PC-9 (cell line): ENCODE measurements around the gene RNU7-1. TPM values are rescaled to one million over a fixed set of nuclear protein-coding genes. Genes with fewer than 3 reads are reported as not detected.

ENCODE experiments used
- BruUV-seq: library from RNA; stranded (reverse); fragments of 400-500 nt; replicated peaks from 2 replicates; lab custom pipeline; 2021; lab: Mats Ljungman, UMichigan
- CTCF ChIA-PET: fragments of 300-600 bp; sonication (Branson Sonifier 250); formaldehyde crosslinking; loops from one replicate; lab custom pipeline; 2022; ENCODE audit warnings: antibody characterized with exemption; lab: Charles Lee
- POLR2A ChIA-PET: fragments of 300-600 bp; sonication (Branson Sonifier 250); formaldehyde crosslinking; loops from one replicate; lab custom pipeline; 2022; ENCODE audit warnings: antibody characterized with exemption; ENCODE audit not compliant: unreplicated experiment; lab: Charles Lee
- DNase-seq, 2 experiments: peaks; one replicate each; pipeline versions ENCODE4 v3.0.0 to v3.0.0-alpha.2; 2015 to 2022; ENCODE audit warnings: mixed read lengths in 1 of 2
- H2AFZ ChIP-seq: fragments of 200-600 bp; sonication (generic); 2 replicates; pipeline ENCODE4 v1.8.1; 2017; ENCODE audit warnings: antibody characterized with exemption
- H3F3A ChIP-seq: fragments of 200-600 bp; sonication (generic); 2 replicates; pipeline ENCODE4 v1.8.1; 2017; ENCODE audit warnings: antibody characterized with exemption, mild to moderate bottlenecking, low read depth; ENCODE audit not compliant: insufficient read depth
- H3K27ac ChIP-seq: fragments of 200-600 bp; sonication (generic); 2 replicates; pipeline ENCODE4 v1.6.1; 2016; ENCODE audit warnings: mixed run types
- H3K27me3 ChIP-seq: fragments of 200-600 bp; sonication (generic); 2 replicates; pipeline ENCODE4 v1.6.1; 2016; ENCODE audit warnings: low read depth, mixed run types; ENCODE audit not compliant: insufficient read depth
- H3K36me3 ChIP-seq: fragments of 200-600 bp; sonication (generic); 2 replicates; pipeline ENCODE4 v1.6.1; 2016; ENCODE audit warnings: low read depth, mixed run types
- H3K4me1 ChIP-seq: fragments of 200-600 bp; sonication (generic); replicated peaks from 2 replicates; pipeline ENCODE4 v1.6.1; 2016; ENCODE audit warnings: mixed run types; ENCODE audit not compliant: insufficient read depth
- H3K4me2 ChIP-seq: fragments of 200-600 bp; sonication (generic); 2 replicates; pipeline ENCODE4 v1.6.1; 2017; ENCODE audit warnings: mixed run types
- H3K4me3 ChIP-seq: fragments of 200-600 bp; sonication (generic); 2 replicates; pipeline ENCODE4 v1.6.1; 2016; ENCODE audit warnings: mixed run types
- H3K79me2 ChIP-seq: fragments of 200-600 bp; sonication (generic); 2 replicates; pipeline ENCODE4 v1.6.1; 2017; ENCODE audit warnings: low read depth, mixed run types
- H3K9me2 ChIP-seq: fragments of 200-600 bp; sonication (generic); 2 replicates; pipeline ENCODE4 v1.8.1; 2017; ENCODE audit warnings: mild to moderate bottlenecking; ENCODE audit not compliant: insufficient read depth
- H3K9me3 ChIP-seq: fragments of 200-600 bp; sonication (generic); 2 replicates; pipeline ENCODE4 v1.8.1; 2016; ENCODE audit warnings: low read depth; ENCODE audit not compliant: insufficient read depth
- H4K20me1 ChIP-seq: fragments of 200-600 bp; sonication (generic); 2 replicates; pipeline ENCODE4 v1.8.1; 2017; ENCODE audit not compliant: insufficient read depth
- CTCF ChIP-seq: fragments of 200-600 bp; sonication (generic); conservative IDR thresholded peaks from 2 replicates; pipeline ENCODE4 v1.6.1; 2017; ENCODE audit warnings: mixed run types, antibody characterized with exemption, mild to moderate bottlenecking, moderate library complexity
- EZH2 ChIP-seq: fragments of 200-600 bp; sonication (generic); IDR thresholded peaks from 2 replicates; pipeline ENCODE4 v1.8.0; 2017; ENCODE audit warnings: antibody characterized with exemption, low read depth
- intact Hi-C: fragments of 100-400 bp; cut with micrococcal nuclease; formaldehyde crosslinking; loops from one replicate; pipeline ENCODE4 v1.10.0; 2022; ENCODE audit not compliant: unreplicated experiment
- total RNA-seq: library from RNA; stranded (reverse); gene quantifications from 2 replicates; pipeline ENCODE4 v1.2.3, GENCODE V29; 2021

RNU7-1 gene
- total RNA-seq, 1 experiment from 2014 or later = not detected

- Histone ChIP-seq H3K4me3 (no peak overlapping the region), H3K36me3 (no peaks in the 10 kb centered on the region), H3F3A (peaks cover 28% of the 10 kb centered on the region; the same call in 1 of the 2 replicates), H3K9me3 (no peaks in the 10 kb centered on the region), H3K9me2 (no peaks in the 10 kb centered on the region), H3K79me2 (no peaks in the 10 kb centered on the region), H3K27ac (no peak overlapping the region), H3K4me2 (no peak overlapping the region), H4K20me1 (no peaks in the 10 kb centered on the region), H3K27me3 (no peaks in the 10 kb centered on the region), H3K4me1 (peaks cover 24% of the 10 kb centered on the region), H2AFZ (no peak overlapping the region)
- no peak for DNase-seq
- intact Hi-C loops = no loop called here
- no peak for TF ChIP-seq EZH2
- no peak for TF ChIP-seq CTCF
- ChIA-PET POLR2A (interaction anchor here (0.6 kb wide), 2 partner anchors 26 to 286 kb away, joined by 3 to 8 read pairs; no protein-coding TSS in a partner anchor), CTCF (interaction anchor here (0.6 kb wide), 1 partner anchor 484 kb away, joined by 4 read pairs; no protein-coding TSS in a partner anchor)
- no TSS peak for BruUV-seq
Observed at GRCh38 chr12:6899427-6899826, 44.2 kb upstream of the RNU7-1 start.

- Histone ChIP-seq H3K9me2 (no peaks in the 10 kb centered on the region), H2AFZ (no peak overlapping the region), H3K4me1 (peaks cover 25% of the 10 kb centered on the region), H3K36me3 (no peaks in the 10 kb centered on the region), H3F3A (peaks cover 28% of the 10 kb centered on the region; the same call in 1 of the 2 replicates), H3K4me3 (no peak overlapping the region), H3K27me3 (no peaks in the 10 kb centered on the region), H3K9me3 (no peaks in the 10 kb centered on the region), H3K27ac (no peak overlapping the region), H4K20me1 (no peaks in the 10 kb centered on the region), H3K79me2 (no peaks in the 10 kb centered on the region), H3K4me2 (no peak overlapping the region)
- POLR2A ChIA-PET = no interaction called here
- DNase-seq = no peak
- CTCF ChIA-PET = no interaction called here
- BruUV-seq = no TSS peak
- TF ChIP-seq EZH2 (no peak), CTCF (no peak)
- intact Hi-C loops = no loop called here
Observed at GRCh38 chr12:6899837-6900519, 43.6 kb upstream of the RNU7-1 start.

GRCh38 chr12:6902448-6902847 is 41.2 kb upstream of the RNU7-1 start:
- no peaks in the 10 kb centered on the region for H3K79me2 ChIP-seq
- no peak overlapping the region for H3K27ac ChIP-seq
- intact Hi-C loops = no loop called here
- POLR2A ChIA-PET = interaction anchor here (0.6 kb wide), 1 partner anchor 302 kb away, joined by 3 read pairs; no protein-coding TSS in a partner anchor
- CTCF ChIA-PET = interaction anchor here (0.5 to 2.2 kb wide), 4 partner anchors 11 to 751 kb away, joined by 3 to 14 read pairs (median 8); no protein-coding TSS in a partner anchor
- H3K9me3 ChIP-seq = no peaks in the 10 kb centered on the region
- no peaks in the 10 kb centered on the region for H4K20me1 ChIP-seq
- no peak overlapping the region for H3K4me3 ChIP-seq
- BruUV-seq = no TSS peak
- H3K27me3 ChIP-seq = no peaks in the 10 kb centered on the region
- H3K9me2 ChIP-seq = no peaks in the 10 kb centered on the region
- peaks cover 35% of the 10 kb centered on the region; the same call in 1 of the 2 replicates for H3F3A ChIP-seq
- H3K4me1 ChIP-seq = peaks cover 22% of the 10 kb centered on the region
- H3K36me3 ChIP-seq = no peaks in the 10 kb centered on the region
- no peak for TF ChIP-seq EZH2
- TF ChIP-seq CTCF = no peak
- H2AFZ ChIP-seq = no peak overlapping the region
- DNase-seq = no peak
- H3K4me2 ChIP-seq = no peak overlapping the region
